Measurements from ENCODE around the gene NPHP1.
"Not testable (repeated sequence)": the region's sequence is repeated elsewhere in the genome, so short reads cannot be mapped to it uniquely, and the experiment has no call there.

NPHP1 gene

DNA sequence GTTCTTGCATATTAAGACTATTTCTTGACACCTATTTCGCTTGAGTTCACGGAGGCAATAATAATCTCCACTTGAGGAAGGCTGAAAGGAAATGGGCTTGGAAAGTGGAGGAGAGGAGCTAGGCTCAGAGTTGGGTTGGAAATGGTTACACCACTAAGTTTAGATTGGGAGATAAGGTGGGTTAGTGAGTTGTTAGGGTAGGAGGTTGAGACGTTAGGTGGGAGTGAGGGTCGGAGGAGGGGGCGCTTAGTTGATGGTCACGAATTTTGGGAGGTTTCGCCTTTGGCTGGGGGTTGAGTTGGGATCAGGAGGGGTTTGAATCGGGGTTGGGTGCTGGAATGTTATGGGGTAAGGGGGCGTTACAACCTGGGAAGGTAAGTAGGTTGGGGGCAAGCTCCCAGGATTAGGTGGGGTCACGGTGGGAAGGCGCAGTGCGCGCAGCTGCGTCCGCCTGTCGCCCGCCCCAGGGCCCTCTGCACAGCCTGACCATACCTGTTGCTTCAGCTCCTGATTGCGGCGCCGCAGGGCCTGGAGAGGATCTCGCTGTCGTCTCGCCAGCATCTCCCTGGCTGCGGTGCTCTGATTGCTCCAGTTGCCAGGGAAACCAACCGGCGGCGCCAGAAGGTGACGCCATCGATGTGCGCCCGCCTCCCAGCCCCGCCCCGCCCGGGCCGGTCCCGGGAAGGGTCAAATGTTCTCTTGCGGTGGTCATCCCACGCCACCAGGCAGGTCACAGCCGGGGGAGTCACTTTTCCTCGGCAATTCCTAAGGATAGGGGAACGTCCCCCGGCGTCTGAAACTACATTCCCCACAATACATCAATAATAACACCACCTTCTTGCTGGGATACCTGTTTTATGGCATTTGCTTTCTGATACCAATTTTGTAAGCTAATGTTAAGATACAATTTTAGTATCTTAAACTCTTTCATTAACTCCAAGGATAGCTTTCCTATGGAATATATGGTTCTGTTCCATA lies at the start of gene NPHP1:
NPHP1 (minus strand) TSS at position 606 of the 978 bp plus-strand sequence; CDS start at position 561, 45 bp downstream.
- peak within 1 kb of the TSS; percentile 66 for H3K27ac Mint-ChIP-seq
- H3K9me3 Mint-ChIP-seq, result no peaks in the 10 kb centered on the region
- peaks cover 4% of the 10 kb centered on the region for H3K36me3 Mint-ChIP-seq
- peaks cover 2% of the 10 kb centered on the region for H3K27me3 Mint-ChIP-seq
- H3K4me1 Mint-ChIP-seq, result peaks cover 31% of the 10 kb centered on the region
- H3K4me3 Mint-ChIP-seq, result peak within 1 kb of the TSS; percentile 91

DNA sequence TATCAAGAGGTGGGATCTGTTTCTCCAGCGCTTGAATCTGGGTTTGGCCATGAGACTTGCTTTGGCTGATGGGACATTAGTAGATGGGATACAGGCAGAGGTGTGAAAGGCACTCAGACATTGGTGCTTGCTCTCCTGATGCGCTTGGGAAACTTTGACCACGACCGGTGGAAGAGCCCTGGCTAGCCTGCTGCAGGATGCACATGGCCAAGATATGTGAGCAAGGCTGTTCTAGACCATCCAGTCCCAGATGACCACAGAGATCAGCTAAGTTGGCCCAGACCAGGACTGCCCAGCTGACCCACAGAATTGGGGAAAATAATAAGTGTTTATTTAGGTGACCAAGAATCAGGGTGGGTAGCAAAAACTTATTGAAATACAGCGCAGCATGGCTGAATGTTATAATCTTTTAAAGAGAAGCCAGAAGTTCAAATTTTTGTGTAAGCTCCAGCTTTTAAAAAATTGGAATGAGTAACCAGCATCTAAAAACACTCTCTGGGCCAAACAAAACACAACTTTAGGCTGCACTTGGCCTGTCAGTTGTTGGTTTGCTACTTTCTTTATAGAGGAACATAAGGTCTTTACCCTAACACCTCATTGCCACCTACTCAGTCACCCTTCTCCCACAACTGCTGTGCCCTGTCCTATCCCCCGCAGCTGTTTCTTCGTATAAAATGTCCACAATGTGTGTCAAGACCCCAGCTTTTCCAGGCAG lies 43.4 kb upstream of the NPHP1 start:
- not testable (repeated sequence) for H3K27ac Mint-ChIP-seq, H3K4me3 Mint-ChIP-seq, H3K36me3 Mint-ChIP-seq, H3K4me1 Mint-ChIP-seq, H3K27me3 Mint-ChIP-seq, H3K9me3 Mint-ChIP-seq

DNA sequence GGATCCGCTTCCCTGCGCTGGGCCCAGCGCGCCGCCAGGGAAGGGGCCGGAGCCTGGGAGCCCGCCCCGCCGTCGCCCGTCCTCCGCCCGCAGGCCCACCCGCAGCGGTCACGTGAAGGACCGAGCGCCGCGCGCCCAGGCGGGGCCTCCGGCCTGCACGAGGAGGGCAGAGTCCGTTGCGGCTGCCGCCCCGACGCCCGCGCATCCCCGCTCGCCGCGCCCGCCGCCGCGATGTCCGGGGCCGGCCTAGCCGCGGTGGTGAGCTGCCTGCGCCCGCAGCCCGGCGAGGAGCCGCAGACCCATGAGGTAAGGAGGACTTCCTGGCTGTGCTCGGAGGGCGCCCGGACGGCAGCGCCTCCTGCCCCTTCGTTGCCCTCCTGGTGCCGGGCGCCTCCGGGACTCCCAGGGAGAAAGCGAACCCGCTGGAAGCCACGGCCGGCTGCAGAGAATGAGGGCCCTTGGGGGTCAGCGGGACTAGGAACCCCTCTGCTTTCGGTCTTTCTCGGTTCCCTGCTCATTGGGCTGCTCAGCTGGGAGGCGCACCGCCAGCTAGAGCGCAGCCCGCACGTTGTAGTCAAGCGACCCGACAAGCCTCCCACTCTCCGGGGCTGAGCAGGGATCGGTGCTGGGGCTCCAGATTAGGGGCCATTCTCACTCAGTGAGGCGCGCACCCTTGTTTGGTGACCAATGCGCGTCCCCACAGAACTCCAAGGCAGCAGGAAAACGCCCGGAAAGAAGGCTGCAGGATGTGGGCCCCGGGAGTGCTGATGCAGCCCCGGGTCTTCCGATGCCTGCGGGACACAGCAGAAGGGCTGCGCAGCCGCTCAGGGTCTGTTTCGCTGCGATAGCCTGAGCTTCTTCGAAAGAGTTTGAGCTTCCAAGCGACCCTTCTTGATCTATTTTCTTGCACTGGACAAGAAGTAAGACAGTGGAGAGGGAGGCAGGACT lies 40.9 kb upstream of the NPHP1 start:
- H3K27me3 Mint-ChIP-seq, H3K4me3 Mint-ChIP-seq, H3K36me3 Mint-ChIP-seq, H3K4me1 Mint-ChIP-seq, H3K9me3 Mint-ChIP-seq, H3K27ac Mint-ChIP-seq: not testable (repeated sequence)

DNA sequence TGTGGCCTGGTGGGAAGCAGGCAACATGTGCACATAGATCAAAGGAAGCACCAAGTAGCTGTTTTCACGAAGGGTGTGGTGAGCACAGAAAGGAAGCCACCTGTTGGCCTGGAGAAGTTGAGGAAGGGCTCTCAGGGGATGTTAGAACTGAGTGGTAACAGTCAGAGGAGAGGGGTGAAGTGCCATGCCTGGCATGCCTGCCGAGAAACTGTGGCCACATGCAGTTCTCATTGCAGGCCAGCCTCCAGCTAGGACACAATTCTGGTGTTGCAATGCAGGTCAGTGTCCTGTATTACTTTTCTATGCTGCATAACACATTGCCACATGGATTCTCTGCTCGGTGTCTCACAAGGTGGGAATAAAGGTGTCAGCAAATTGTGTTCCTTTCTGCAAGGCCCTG lies 38.5 kb upstream of the NPHP1 start:
- H3K4me3 Mint-ChIP-seq, H3K27me3 Mint-ChIP-seq, H3K27ac Mint-ChIP-seq, H3K9me3 Mint-ChIP-seq, H3K4me1 Mint-ChIP-seq, H3K36me3 Mint-ChIP-seq: not testable (repeated sequence)

DNA sequence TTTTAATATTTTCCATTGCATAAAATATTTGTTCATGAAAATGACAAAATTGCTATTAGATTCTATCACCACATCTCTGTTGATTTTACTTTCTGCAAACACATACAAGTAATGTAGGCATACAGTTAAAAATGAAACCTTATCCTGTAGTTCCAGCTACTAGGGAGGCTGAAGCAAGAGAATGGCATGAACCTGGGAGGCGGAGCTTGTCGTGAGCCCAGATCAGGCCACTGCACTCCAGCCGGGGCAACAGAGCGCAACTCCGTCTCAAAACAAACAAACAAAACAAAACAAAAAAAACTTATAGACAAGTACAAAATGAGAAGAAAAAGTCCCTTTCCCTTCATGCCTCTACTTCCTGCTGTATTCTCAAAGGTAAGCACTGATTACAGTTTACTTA lies 29.7 kb upstream of the NPHP1 start:
- H3K9me3 Mint-ChIP-seq, H3K4me1 Mint-ChIP-seq, H3K27ac Mint-ChIP-seq, H3K36me3 Mint-ChIP-seq, H3K27me3 Mint-ChIP-seq, H3K4me3 Mint-ChIP-seq: not testable (repeated sequence)

DNA sequence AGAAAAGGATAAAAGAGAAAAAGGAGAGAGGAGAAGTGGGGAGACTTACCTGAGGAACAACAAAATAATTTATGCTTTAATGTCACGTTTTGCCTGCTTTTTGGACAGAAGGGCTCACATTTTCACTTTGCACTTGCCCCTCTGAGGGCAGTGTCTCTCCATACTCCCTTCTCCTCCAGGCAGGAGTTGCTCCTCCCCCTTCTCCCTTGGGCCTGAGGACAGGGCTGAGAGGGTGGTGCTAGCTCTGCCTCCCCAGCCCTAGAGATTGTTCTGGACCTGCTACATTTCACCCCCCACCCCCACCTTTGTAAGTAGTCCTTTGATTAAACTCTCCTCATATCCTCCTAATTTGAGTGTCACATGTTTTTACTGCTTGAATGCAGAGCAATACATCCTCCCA lies 25.1 kb upstream of the NPHP1 start:
- not testable (repeated sequence) for H3K9me3 Mint-ChIP-seq, H3K4me1 Mint-ChIP-seq, H3K36me3 Mint-ChIP-seq, H3K27ac Mint-ChIP-seq, H3K4me3 Mint-ChIP-seq
- H3K27me3 Mint-ChIP-seq, result peaks cover 14% of the 10 kb centered on the region

DNA sequence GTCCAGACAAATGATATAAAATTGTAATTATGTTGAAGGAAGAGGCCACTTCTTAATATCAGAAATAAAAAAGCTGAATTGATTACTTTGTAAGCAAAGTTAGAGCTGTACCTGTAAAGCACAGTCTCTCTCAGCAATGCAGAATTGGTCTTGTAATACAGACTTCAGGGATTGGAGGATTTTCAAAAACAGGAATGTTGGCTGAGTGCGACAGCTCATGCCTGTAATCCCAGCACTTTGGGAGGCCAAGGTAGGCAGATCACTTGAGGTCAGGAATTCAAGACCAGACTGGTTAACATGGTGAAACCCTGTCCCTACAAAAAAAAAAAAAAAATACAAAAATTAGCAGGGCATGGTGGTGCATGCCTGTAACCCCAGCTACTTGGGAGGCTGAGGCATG lies 17.8 kb upstream of the NPHP1 start:
- not testable (repeated sequence) for H3K27ac Mint-ChIP-seq, H3K9me3 Mint-ChIP-seq, H3K36me3 Mint-ChIP-seq, H3K4me1 Mint-ChIP-seq, H3K4me3 Mint-ChIP-seq
- H3K27me3 Mint-ChIP-seq, result peaks cover 28% of the 10 kb centered on the region

DNA sequence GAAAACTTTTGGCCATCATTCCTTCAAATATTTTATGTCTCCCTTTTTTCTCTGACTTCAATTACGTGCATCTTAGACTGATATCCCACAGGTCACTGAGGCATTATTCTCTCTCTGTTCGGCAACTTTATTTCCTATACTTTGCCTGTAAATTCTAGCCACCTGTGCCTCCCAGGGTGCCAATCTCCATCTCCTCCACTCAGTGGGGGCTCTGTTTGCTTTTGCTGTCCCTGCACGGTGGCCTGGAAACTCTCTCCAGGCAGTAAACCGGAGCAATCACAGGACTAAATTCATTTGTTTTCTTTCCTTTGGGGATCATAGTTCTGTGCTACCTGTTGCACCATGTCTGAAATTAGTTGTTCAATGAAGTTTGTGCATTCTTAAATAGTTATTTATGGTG lies 17.1 kb upstream of the NPHP1 start:
- Mint-ChIP-seq H3K27me3 (peaks cover 28% of the 10 kb centered on the region), H3K9me3 (no peaks in the 10 kb centered on the region), H3K36me3 (no peaks in the 10 kb centered on the region), H3K4me1 (no peaks in the 10 kb centered on the region), H3K27ac (no peak overlapping the region), H3K4me3 (no peak overlapping the region)

DNA sequence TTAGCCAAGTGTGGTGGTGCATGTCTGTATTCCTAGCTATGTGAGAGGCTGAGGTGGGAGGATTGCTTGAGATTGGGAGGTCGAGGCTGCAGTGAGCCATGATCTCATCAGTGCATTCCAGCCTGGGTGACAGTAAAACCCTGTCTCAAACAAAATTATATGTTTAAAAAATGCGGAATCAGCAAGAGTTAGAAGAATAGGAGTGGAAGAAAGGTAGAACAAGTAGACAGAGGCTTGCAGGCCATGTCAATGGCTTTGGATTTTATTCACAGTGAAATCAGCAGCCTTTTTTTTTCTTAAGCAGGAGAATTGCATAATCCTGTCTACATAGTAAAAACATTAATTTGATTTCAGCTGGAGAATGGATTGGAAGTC lies 15.4 kb upstream of the NPHP1 start:
- Mint-ChIP-seq H3K36me3 (no peaks in the 10 kb centered on the region), H3K4me3 (no peak overlapping the region)

DNA sequence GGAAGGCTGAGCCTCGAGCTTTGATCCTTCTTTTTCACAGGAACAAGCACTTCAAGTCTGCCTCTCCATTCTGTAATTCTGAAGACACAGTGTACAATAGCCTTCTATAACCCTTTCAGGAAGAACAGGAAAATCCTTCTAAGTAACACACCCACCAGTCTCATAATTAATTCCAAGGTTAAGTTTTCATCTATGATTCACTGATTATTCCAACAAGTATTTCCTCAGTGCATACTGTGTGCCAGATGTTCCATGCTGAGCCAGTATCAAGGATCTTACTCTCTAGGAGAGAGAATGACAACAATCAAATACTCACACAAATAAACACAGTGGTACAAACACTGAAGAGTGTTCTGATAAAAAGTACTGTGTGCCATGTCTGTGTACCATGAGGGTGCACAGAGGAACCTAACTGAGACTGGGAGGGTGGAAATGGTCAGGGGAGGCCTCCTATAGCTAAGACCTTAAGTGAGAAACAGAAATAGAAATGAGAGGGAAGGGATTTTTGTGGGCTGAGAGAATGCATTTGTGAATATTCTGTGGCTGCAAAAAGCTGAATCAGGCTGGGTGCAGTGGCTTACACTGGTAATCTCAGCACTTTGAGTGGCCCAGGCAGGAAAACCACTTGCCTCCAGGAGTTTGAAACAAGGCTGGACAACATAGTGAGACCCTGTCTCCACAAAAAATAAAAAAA lies 14.8 kb upstream of the NPHP1 start:
- H3K4me1 Mint-ChIP-seq, result no peaks in the 10 kb centered on the region
- no peak overlapping the region for H3K4me3 Mint-ChIP-seq
- peaks cover 31% of the 10 kb centered on the region for H3K27me3 Mint-ChIP-seq
- no peaks in the 10 kb centered on the region for H3K36me3 Mint-ChIP-seq
- H3K27ac Mint-ChIP-seq, result no peak overlapping the region
- H3K9me3 Mint-ChIP-seq, result no peaks in the 10 kb centered on the region

More for the DNA sequence above, 15.4 kb upstream of the NPHP1 start:
- H3K9me3 Mint-ChIP-seq, result no peaks in the 10 kb centered on the region
- peaks cover 28% of the 10 kb centered on the region for H3K27me3 Mint-ChIP-seq
- no peak overlapping the region for H3K27ac Mint-ChIP-seq
- no peaks in the 10 kb centered on the region for H3K4me1 Mint-ChIP-seq

DNA sequence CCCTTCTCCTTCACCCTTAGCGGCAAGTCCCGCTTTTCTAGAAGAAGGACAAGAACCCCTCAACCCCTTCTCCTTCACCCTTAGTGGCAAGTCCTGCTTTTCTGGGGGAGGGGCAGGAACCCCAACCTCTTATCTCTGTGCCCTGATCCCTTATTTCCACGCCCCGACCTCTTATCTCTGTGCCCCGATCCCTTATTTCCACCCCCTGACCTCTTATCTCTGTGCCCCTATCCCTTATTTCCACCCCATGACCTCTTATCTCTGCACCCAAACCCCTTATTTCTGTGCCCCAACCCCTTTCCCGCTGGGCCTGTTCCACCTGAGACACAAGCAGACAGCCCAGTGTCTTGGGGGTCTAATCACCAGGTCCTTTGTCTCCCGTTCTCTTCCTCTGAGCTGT lies 14.1 kb upstream of the NPHP1 start:
- not testable (repeated sequence) for H3K9me3 Mint-ChIP-seq, H3K4me3 Mint-ChIP-seq, H3K36me3 Mint-ChIP-seq, H3K27ac Mint-ChIP-seq, H3K4me1 Mint-ChIP-seq
- H3K27me3 Mint-ChIP-seq, result peaks cover 33% of the 10 kb centered on the region

DNA sequence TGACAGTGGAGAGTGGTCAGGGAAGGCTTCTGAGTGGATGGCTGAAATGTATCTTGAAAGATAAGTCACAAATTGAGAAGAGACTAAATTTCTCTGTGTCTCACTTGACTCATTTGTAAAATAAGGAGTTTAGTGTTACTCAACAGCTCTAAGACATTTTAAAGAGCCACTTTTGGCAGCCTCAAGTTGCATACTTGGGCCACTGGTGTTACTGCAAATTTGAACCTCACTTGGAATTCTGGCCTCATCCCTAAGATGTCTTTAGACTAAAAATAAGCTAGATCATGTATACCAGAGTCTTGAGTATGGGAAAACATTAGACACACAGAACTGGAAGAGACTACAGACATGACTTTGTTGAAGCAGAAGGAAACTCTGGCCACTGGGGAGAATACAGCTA lies 12.0 kb upstream of the NPHP1 start:
- peaks cover 30% of the 10 kb centered on the region for H3K27me3 Mint-ChIP-seq
- no peak overlapping the region for H3K4me3 Mint-ChIP-seq
- H3K27ac Mint-ChIP-seq, result no peak overlapping the region
- peaks cover under 1% of the 10 kb centered on the region for H3K4me1 Mint-ChIP-seq
- H3K9me3 Mint-ChIP-seq, result no peaks in the 10 kb centered on the region
- H3K36me3 Mint-ChIP-seq, result peaks cover under 1% of the 10 kb centered on the region

DNA sequence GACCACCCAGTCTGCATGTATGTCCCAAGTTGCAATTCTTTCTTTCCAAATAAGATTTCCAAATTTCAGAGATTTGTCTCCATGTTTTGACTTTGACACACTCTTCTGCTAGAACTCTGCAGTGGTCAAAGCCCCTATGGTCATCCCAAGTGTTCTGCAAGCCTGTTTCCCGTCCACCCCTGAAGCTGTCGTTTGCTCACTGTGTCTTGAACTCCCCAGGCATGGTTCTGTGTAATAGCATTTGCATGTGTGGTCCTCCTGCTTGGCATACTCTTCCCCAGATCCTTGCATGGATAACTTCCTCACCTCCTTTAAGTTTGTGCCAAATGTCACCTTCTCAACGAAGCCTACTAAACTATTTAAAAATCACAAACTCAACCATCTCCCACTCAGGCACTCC lies 11.4 kb upstream of the NPHP1 start:
- Mint-ChIP-seq H3K27ac (no peak overlapping the region), H3K4me1 (peaks cover 5% of the 10 kb centered on the region), H3K9me3 (no peaks in the 10 kb centered on the region), H3K36me3 (peaks cover 2% of the 10 kb centered on the region), H3K27me3 (peaks cover 30% of the 10 kb centered on the region), H3K4me3 (no peak overlapping the region)

DNA sequence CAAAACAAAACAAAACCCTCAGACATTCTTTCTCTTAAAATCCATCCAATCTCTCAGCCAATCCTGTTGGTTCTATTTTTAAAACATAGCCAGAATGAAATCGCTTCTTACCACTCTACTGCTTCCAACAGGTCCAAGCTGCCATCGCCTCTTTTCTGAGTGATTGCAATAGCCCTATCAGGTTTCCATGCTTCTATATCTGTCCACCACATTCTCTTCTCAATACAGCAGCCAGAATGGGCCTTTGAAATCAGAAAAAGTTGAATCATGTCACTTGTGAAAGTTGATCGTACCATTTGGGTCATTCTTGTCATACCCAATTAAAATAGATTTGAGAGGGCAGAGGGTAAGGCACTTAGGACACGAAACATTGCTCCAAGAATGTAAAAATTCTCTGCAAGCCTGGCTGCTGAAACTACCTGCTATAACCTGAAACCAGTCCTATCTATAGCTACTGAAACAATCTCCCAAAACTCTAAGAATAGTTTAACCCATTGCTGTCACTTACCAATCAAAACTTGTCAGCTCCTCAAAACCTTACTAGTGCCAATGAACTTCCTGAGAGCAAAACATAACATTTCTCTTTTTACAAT lies 10.8 kb upstream of the NPHP1 start:
- peaks cover 2% of the 10 kb centered on the region for H3K36me3 Mint-ChIP-seq
- no peak overlapping the region for H3K4me3 Mint-ChIP-seq
- peaks cover 30% of the 10 kb centered on the region for H3K27me3 Mint-ChIP-seq

DNA sequence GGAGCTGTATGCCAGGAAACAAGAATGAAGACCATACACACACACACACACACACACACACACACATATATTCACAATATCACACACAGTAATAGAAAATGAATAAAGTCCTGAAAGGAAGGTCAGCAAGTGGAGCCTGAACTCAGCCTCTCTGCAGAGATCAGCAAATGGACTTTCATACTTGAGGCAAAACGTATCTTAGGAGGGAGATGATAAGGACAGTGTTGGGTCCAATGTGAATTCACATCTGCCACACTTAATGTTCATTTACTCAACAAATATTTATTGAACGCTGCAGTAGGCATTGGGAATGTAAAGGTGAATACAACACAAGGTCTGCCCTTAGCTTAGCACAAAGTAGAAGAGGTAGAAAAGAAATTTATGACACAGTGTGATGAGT lies 10.3 kb upstream of the NPHP1 start:
- Mint-ChIP-seq H3K4me1 (peaks cover 9% of the 10 kb centered on the region), H3K27ac (no peak overlapping the region), H3K4me3 (no peak overlapping the region), H3K9me3 (no peaks in the 10 kb centered on the region), H3K36me3 (peaks cover 2% of the 10 kb centered on the region), H3K27me3 (peaks cover 30% of the 10 kb centered on the region)

More for the DNA sequence above, 10.8 kb upstream of the NPHP1 start:
- Mint-ChIP-seq H3K9me3 (no peaks in the 10 kb centered on the region), H3K27ac (no peak overlapping the region), H3K4me1 (peaks cover 5% of the 10 kb centered on the region)

All from activated naive CD4-positive, alpha-beta T cell treated with anti-CD3 and anti-CD28 coated beads, Interleukin-2, amount 50 U/mL, for 24 hours (primary cell).